HG02938 (cell line): Measurements from ENCODE around the gene KDELR1.

Experiments used
- ATAC-seq: cut with Tn5 transposase; IDR thresholded peaks from one replicate; pipeline ENCODE4 v1.9.1; 2021; ENCODE audit warnings: mild to moderate bottlenecking, moderate library complexity; ENCODE audit not compliant: unreplicated experiment

The KDELR1 gene

DNA sequence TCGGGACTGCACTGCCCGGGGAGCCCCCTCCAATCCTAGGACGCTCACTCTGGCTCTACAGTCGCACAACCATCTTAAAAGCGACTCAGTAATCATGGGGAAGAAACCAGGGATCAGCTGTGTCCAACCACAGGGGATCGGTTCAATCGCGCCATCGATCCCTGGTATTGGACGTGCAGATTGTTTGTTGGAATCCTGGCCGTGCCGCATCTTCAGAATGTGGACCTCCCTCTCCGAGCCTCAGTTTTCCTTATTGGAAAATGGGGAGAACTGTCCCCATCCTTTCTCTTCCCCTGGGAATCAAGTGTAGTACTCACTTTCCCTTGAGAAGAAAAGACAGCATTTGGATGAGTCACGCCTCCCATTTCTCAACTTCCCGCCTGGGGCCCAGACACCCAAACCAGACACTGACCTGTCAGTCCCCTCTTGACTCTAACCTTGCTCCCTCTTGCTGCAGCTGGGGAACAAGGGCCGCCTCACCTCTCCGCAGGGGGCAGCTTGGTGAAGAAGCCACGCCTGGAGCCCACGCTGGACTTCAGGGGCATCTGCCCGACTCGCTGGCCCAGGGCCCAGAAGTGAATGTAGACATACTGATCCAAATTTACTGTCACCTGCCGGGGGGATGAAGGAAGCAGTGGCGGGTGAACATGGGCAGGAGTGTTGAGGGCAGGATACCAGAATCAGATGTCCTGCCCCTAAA, 48.4 kb downstream of the KDELR1 start:
- no peak for ATAC-seq

GRCh38 chr19:48342414-48342738, 49.0 kb downstream of the KDELR1 start:
- no peak for ATAC-seq

DNA sequence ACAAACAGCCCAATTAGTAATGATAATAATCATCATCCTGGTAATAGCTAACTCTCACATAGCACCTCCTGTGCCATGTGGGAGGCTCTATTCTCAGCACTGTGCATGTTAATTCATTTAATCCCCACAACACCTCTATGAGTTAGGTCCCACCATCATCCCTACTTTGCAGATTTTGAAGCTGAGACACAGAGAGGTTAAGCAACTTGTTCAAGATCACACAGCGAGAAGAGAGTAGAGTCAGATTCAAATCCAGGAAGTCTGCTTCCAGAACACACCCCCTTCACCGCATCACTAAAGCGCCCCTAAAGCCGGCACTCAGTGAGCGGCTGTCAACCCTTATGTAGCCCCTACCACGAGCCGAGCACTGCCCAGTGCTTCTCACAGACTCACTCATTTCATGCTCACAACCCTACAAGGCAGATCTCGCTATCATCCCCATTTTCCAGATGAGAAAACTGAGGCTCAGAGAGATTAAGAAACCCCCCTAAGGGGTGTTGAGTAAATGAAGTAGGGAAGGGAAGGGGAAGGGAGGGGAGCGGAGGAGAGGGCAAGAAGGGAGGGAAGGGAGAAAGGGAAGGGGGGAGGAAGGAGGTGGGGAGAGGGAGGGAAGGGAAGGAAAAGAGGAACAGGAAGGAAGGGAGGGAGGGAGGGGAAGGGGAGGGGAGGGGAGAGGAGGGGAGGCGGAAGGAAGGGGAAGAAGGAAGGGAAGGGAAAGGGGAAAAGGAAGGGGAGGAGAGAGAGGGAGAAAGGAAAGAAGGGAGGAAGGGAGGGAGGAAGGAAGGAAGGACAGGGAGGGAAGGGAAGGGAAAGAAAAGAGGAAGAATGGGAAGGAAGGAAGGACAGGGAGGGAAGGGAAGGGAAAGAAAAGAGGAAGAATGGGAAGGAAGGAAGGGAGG, 49.6 kb downstream of the KDELR1 start:
- no peak for ATAC-seq

DNA sequence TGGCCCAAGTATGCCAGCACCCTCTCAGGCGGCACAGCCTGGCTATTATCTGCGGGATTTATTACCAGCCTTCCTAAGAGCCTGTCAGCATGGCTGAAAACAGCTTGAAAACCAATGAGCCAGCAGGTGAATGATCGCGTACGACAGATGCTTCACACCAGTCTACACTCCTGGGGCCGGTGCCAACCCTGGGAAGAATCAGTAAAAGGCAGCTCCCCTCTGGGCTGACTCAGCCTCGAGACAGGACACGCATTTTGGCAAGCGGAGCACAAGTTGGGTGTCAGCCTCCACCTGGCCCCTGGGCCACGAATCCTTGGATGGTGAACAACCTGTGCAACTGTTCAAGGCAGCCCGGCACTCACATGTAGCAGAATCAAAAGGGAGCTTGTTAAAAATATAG, 50.4 kb downstream of the KDELR1 start:
- no peak for ATAC-seq

- no peak for ATAC-seq
Observed at GRCh38 chr19:48338802-48339503, 52.4 kb downstream of the KDELR1 start.

GRCh38 chr19:48338253-48338755, 53.0 kb downstream of the KDELR1 start:
- no peak for ATAC-seq

DNA sequence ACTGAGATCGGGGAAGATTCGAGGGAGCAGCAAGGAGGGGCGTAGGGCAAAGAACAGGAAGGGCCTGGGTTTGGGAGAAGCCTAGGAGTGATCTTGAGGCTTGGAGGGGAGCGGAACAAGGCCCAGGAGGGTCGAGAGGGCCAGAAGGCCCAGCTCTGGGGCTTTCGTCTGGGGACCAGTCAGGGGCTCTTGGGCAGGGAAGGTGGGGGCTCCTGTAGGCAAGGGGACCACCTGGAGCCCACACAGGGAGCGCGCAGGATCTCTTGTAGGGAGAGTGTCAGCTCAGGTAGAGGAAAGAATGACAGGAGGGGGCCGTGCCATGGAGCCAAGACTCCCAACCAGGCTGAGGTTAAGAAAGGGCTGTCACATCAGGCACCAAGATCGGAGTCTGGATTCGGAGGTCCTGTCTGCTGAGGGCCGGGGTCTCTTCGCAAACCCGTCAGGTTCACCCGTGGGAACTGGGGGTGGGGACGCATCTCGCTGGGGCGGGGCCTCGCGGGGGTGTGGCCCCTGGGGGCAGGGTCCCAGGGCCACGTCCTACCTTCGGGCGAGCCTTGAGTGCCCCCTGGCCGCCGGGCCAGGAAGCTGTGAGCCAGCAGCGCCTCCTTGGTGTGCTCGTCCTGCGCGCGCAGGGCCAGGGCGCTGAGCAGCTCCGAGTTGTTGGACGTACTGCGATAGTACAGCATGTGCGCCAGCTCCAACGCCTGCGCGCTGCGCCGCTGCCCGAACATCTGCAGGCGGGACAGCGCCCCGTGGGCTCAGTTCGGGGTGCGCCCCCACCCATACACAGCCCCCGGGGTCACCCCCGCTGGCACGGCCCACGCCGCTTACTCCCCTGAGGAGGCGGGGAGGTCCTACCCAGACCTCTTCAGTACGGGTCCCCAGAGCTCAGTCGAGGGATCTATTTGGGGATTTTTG, 57.6 kb downstream of the KDELR1 start:
- ATAC-seq = no peak

DNA sequence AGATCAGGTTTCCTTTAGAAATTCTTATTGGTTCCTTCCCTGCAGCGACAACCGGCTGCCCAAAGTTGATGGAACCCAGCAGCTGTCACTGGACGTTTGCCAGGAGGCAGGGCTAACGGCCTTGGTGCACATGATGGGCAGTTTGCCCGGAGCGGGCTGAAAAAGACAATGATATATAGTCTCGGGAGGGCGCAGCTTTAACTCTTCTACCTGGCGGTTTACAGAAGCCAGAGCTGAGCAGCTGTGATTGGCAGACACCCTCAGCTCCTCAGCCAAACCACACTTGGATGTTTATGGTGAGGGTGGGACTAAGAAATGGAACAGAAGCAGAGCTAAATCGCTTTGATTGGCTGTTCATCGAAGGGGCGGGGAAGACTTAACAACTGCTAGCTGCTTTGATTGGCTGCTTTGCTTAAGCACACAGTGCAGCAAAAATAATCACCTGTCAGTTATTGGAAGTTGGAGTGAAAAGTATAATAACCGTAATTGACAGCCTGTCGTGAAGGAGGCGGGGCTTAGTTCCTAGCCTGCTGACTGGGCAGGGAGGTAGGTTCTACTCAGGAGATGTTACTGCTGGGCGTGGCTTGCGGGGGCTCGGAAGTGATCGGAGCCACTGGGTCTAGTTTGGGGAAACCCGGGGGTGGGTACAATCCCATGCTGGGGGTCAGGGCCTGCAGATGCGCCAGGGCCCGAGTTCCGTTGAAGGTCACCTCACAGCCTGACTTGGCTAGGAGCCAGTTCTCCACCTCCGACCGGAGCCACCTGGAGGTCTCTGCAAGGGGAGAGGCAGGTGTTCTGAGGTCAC, 58.5 kb downstream of the KDELR1 start:
- peak; percentile 59 for ATAC-seq
